IMR-90 (cell line): ENCODE measurements around the gene KDELR3.

Source experiments
- POLR2A ChIP-seq: IDR thresholded peaks from 2 replicates; pipeline ENCODE4 v1.6.1; 2012; ENCODE audit warnings: mild to moderate bottlenecking, low read depth, low read length
- TF ChIP-seq, protein P1 (sequence below): conservative IDR thresholded peaks from 2 replicates; pipeline ENCODE4 v1.5.1; 2012; ENCODE audit warnings: mild to moderate bottlenecking, low read depth, low read length, improper control_type of control experiment

DNA sequence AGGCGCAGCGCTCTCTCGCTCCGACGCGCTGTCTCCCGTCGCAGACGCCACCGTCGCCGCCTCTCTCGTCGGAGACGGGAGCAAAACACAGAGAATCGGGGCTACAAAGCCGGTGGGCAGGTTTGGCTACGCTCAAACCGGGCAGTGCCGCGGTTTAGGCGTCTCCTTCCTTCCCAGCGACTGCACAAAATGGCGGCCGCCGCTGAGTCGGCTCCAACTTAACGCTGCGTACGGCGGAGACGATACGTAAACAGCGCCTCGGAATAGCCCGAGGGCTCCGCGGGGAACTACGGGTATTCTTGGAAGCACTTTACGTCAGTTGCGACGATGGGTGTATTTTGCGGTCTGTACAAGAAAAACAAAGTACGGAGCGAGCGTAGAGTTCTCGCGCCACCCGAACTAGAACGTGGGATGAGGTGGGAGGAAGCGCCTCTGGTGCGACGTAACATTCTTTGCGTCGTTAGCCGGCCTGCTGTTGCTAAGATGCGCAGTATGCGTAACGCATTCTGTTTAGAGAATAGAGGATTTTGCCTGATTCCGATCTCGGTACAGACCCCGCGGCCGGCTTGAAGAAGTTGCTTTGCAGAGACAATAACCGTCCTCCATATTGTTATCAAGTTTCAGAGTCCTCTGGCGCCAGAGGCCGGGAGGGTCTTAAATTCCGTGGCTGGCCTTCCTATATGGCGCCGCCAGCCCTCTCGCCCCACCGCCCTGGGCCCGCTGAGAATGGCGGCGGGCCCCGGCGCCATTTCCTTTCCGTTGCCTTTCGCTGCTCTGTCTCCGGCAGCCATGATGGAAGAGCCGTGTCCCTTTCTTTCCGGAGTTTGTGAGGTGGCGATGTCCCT is 38.4 kb downstream of the KDELR3 start, which contains the start of gene DDX17:
- TF ChIP-seq, protein P1, sequence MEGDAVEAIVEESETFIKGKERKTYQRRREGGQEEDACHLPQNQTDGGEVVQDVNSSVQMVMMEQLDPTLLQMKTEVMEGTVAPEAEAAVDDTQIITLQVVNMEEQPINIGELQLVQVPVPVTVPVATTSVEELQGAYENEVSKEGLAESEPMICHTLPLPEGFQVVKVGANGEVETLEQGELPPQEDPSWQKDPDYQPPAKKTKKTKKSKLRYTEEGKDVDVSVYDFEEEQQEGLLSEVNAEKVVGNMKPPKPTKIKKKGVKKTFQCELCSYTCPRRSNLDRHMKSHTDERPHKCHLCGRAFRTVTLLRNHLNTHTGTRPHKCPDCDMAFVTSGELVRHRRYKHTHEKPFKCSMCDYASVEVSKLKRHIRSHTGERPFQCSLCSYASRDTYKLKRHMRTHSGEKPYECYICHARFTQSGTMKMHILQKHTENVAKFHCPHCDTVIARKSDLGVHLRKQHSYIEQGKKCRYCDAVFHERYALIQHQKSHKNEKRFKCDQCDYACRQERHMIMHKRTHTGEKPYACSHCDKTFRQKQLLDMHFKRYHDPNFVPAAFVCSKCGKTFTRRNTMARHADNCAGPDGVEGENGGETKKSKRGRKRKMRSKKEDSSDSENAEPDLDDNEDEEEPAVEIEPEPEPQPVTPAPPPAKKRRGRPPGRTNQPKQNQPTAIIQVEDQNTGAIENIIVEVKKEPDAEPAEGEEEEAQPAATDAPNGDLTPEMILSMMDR, result no peak
- peak; percentile 94 for TF ChIP-seq POLR2A
